Right lobe of liver (tissue), 6 donors: ENCODE measurements around the gene SRMS. TPM values are rescaled to one million over a fixed set of nuclear protein-coding genes. Genes with fewer than 3 reads are reported as not detected.
A peak's percentile ranks its signal among the peaks of the same experiment; 100 is the strongest.

Experiments
- ATAC-seq, 4 donors: fragments of 200-7000 bp; cut with Tn5 transposase; one replicate each; pipeline ENCODE4 v1.9.1; 2020; ENCODE audit warnings: mild to moderate bottlenecking in 4 of 4, moderate library complexity in 4 of 4
- DNase-seq, 3 donors: peaks; one replicate each; pipeline ENCODE4 v3.0.0-alpha.2; 2020
- H3K27ac ChIP-seq, 3 donors: fragments of 200-600 bp; one replicate each; pipeline ENCODE4 v1.8.0; 2022
- H3K27me3 ChIP-seq, 2 donors: fragments of 200-600 bp; one replicate each; pipeline ENCODE4 v1.8.0; 2022
- H3K36me3 ChIP-seq, 4 donors: fragments of 200-600 bp; sonication (generic) in 1 of 4; one replicate each; pipeline versions ENCODE4 v1.5.1 to v1.8.0; 2017 to 2022; ENCODE audit warnings: control low read depth in 1 of 4
- H3K4me1 ChIP-seq, 4 donors: fragments of 200-600 bp; sonication (generic) in 1 of 4; one replicate each; pipeline versions ENCODE4 v1.5.1 to v1.8.0; 2017 to 2022; ENCODE audit warnings: control low read depth in 1 of 4
- H3K4me3 ChIP-seq, 3 donors: fragments of 200-600 bp; one replicate each; pipeline ENCODE4 v1.8.0; 2022
- H3K9me3 ChIP-seq, 4 donors: fragments of 200-600 bp; sonication (generic) in 1 of 4; one replicate each; pipeline versions ENCODE4 v1.5.1 to v1.8.0; 2017 to 2022; ENCODE audit warnings: control low read depth in 1 of 4
- POLR2A ChIP-seq: fragments of 450-650 bp; IDR thresholded peaks from one replicate; pipeline ENCODE4 v1.6.1; 2017; ENCODE audit warnings: antibody characterized with exemption, mild to moderate bottlenecking
- WGBS: methylation state at CpG from one replicate; pipeline ENCODE4 v1.1.6; 2018; ENCODE audit warnings: low coverage, low lambda C conversion rate; ENCODE audit not compliant: insufficient coverage; ENCODE audit errors: missing lambda C conversion rate; 5-methylcytosine and 5-hydroxymethylcytosine counted together
- intact Hi-C, 2 donors: fragments of 100-400 bp; cut with DNase I; formaldehyde crosslinking; loops; one replicate each; pipeline versions ENCODE4 v1.11.2 to v1.14.1; 2022
- total RNA-seq, 6 experiments: library from RNA; depleted of rRNA in 2 of 6; stranded (reverse); fragments of >200 nt in 2 of 6; fragmentation: NEBNext Ultra II Directional in 3 of 6; extraction: Animal tissue kit (Norgen Biotek cat#: 25700) in 3 of 6; gene quantifications; one replicate each; pipeline versions ENCODE4 v1.1.0 to v1.2.4, GENCODE V29; 2016 to 2023
- TF ChIP-seq, protein P1 (sequence below), 4 donors: fragments of 200-600 bp in 3 of 4; fragments of 450-650 bp in 1 of 4; IDR thresholded peaks; one replicate each; pipeline versions ENCODE4 v1.5.1 to v1.8.0; 2016 to 2022; ENCODE audit warnings: antibody characterized with exemption in 4 of 4, mild to moderate bottlenecking in 2 of 4
- donor health status: DM: no; HTN: yes; CAD: no.
- donor health status: DM: no; HTN: no; CAD: no.
- donor health status: DM: no; HTN: no; CAD: no.
- donor health status: DM: no; HTN: yes; CAD: no.
- donor health status: DM: no; HTN: yes; CAD: no.

The SRMS gene
- total RNA-seq, 6 experiments from 2014 or later = not detected

- Histone ChIP-seq H3K36me3 (peaks cover 0 to 26% (median 6%) of the 10 kb centered on the region in 4 donors), H3K9me3 (no peaks in the 10 kb centered on the region), H3K4me3 (no peak overlapping the region), H3K27me3 (no peaks in the 10 kb centered on the region), H3K27ac (no peak overlapping the region), H3K4me1 (no peaks in the 10 kb centered on the region)
- peak in 2 of 4 donors; percentile 6 to 35 for ATAC-seq
- TF ChIP-seq, protein P1, sequence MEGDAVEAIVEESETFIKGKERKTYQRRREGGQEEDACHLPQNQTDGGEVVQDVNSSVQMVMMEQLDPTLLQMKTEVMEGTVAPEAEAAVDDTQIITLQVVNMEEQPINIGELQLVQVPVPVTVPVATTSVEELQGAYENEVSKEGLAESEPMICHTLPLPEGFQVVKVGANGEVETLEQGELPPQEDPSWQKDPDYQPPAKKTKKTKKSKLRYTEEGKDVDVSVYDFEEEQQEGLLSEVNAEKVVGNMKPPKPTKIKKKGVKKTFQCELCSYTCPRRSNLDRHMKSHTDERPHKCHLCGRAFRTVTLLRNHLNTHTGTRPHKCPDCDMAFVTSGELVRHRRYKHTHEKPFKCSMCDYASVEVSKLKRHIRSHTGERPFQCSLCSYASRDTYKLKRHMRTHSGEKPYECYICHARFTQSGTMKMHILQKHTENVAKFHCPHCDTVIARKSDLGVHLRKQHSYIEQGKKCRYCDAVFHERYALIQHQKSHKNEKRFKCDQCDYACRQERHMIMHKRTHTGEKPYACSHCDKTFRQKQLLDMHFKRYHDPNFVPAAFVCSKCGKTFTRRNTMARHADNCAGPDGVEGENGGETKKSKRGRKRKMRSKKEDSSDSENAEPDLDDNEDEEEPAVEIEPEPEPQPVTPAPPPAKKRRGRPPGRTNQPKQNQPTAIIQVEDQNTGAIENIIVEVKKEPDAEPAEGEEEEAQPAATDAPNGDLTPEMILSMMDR (IDR thresholded peaks at IDR 0.05) = no peak
- TF ChIP-seq POLR2A = no peak
- peak in 1 of 3 donors; percentile 19 for DNase-seq
- WGBS = no CpG with 5 or more reads among the region's 11 CpGs
- intact Hi-C loops = no loop called here
Observed at GRCh38 chr20:63588641-63589041, 41.1 kb upstream of the SRMS start.

DNA sequence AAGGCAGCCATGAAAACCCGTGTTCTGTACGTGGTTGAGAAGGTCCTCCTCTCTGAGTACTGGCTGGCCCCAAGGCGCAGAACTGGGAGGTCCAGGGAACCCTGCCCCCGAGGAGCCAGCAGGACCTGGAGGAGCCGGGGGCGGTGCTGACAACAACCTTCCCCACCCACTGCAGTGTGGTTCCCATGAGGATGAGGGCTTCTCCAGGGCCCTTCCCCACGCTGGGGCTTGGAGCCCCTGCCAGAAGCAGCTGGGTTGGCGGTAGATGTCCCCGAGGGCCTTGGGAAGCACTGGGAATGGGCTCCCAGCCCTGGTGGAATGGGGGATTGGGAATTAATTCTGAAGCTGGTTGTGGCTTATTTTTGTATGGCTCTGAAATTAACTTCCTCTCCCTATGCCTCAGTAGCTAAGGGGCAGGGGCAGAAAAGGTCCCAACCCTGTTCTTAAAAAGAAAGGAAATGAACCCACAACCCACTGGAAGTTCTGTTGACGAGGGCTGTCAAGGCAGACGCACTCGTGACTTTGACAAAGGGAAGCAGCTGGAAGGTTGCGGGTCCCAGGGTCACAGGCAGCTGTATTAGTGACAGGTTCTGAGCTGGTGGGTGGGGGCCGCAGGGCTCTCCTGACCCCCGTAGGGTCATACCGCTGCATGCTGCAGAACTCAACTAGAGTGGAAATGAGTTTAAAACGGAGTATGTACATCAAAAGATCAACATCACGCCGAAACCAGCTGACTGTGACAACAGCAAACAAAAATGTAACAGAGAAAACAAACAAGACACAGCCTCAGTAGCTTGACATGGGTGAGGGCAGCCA, 40.4 kb upstream of the SRMS start:
- ATAC-seq = peak; percentile 15 to 63 (median 44)
- no peak for TF ChIP-seq POLR2A
- TF ChIP-seq, protein P1 (IDR thresholded peaks at IDR 0.05) = no peak
- peak overlapping the region in 1 of 3 donors; percentile 21 for H3K27ac ChIP-seq
- no peaks in the 10 kb centered on the region for H3K4me1 ChIP-seq
- WGBS = 55% methylated on average over 15 of the region's 19 CpGs
- H3K9me3 ChIP-seq = no peaks in the 10 kb centered on the region
- peak in 1 of 3 donors; percentile 24 for DNase-seq
- intact Hi-C loops = no loop called here
- H3K4me3 ChIP-seq = no peak overlapping the region
- H3K27me3 ChIP-seq = no peaks in the 10 kb centered on the region
- peaks cover 0 to 26% (median 6%) of the 10 kb centered on the region in 4 donors for H3K36me3 ChIP-seq

DNA sequence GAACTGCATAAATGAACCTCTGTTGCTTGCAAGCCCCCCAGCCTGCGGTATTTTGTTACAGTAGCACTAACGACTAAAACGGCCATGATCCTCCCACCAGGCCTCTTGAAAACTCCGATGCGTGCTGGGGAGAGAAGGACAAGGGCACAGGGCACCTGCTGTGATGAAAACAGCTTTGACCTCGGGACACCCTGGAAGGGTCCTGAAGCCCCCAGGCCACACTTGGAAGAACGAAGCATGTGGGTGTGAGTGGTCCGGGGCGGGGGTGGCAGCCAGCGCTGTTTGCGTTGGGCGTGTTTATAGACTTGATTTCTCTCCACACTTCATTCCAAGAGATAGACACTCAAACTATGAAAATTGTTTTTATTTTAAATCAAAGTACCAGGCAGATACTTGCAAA, 39.7 kb upstream of the SRMS start:
- TF ChIP-seq, protein P1 (IDR thresholded peaks at IDR 0.05) = no peak
- no peak for TF ChIP-seq POLR2A
- ATAC-seq (no peak), DNase-seq (peak in 1 of 3 donors; percentile 9)
- intact Hi-C loops = no loop called here
- Histone ChIP-seq H3K27me3 (no peaks in the 10 kb centered on the region), H3K36me3 (peaks cover 0 to 20% (median 4%) of the 10 kb centered on the region in 4 donors), H3K4me1 (no peaks in the 10 kb centered on the region), H3K4me3 (no peak overlapping the region), H3K27ac (no peak overlapping the region), H3K9me3 (no peaks in the 10 kb centered on the region)
- 96% methylated on average over 11 of the region's 12 CpGs for WGBS

DNA sequence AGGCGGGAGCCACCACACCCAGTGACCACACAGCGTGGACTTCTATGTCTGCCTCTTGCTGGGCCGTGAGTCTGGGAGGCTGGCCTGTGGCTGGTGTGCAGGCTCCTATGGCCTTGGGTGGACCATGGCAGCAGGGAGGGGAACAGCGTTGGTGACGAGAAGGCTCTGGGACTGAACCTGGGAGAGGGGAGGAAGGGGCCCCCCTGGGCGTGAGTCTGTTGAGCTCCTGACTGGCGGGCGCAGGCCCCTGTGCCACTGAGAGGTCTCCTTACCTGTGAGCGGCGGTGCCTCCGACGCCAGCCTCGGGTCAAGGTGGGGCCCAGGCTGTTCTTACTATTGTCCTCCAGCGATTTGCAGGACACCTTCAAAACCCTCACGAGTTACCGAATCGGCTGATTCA, 39.2 kb upstream of the SRMS start:
- DNase-seq = peak in 1 of 3 donors; percentile 11
- no CpG with 5 or more reads among the region's 17 CpGs for WGBS
- no peak overlapping the region for H3K4me3 ChIP-seq
- ATAC-seq = no peak
- TF ChIP-seq, protein P1 (IDR thresholded peaks at IDR 0.05) = no peak
- no peak for TF ChIP-seq POLR2A
- no peaks in the 10 kb centered on the region for H3K4me1 ChIP-seq
- no peaks in the 10 kb centered on the region for H3K27me3 ChIP-seq
- no peaks in the 10 kb centered on the region for H3K9me3 ChIP-seq
- no peak overlapping the region for H3K27ac ChIP-seq
- intact Hi-C loops = no loop called here
- H3K36me3 ChIP-seq = peaks cover 0 to 15% (median 3%) of the 10 kb centered on the region in 4 donors
